H1 (cell line): ENCODE data around the gene APBA2. TPM values are rescaled to one million over a fixed set of nuclear protein-coding genes. Genes with fewer than 3 reads are reported as not detected.

ENCODE experiments used
- CTCF ChIA-PET: fragments of 300-600 bp; sonication (Branson Sonifier 250); formaldehyde crosslinking; loops from one replicate; lab custom pipeline; 2021; ENCODE audit not compliant: partially characterized antibody; lab: Charles Lee
- POLR2A ChIA-PET: fragments of 300-600 bp; sonication (Branson Sonifier 250); formaldehyde crosslinking; loops from one replicate; lab custom pipeline; 2021; ENCODE audit warnings: inconsistent platforms; ENCODE audit not compliant: partially characterized antibody; lab: Charles Lee
- DNase-seq, 2 experiments: peaks; one replicate each; pipeline versions ENCODE4 v3.0.0 to v3.0.0-alpha.2; 2010 to 2022; ENCODE audit warnings: low spot score in 2 of 2, low read depth in 1 of 2, mixed read lengths in 1 of 2
- FAIRE-seq: peaks from 2 replicates; lab custom pipeline; 2011; peaks lifted over from hg19 to GRCh38; lab: Jason Lieb, UNC
- H2AFZ ChIP-seq: 2 replicates; pipeline ENCODE4 v1.8.1; 2012; ENCODE audit warnings: low read length, inconsistent platforms
- H2AK5ac ChIP-seq: 2 replicates; pipeline ENCODE4 v1.6.1; 2013; ENCODE audit warnings: low read depth, low read length
- H2BK120ac ChIP-seq: replicated peaks from 2 replicates; pipeline ENCODE3; 2013; ENCODE audit warnings: low read depth, low read length, inconsistent platforms
- H2BK12ac ChIP-seq: 2 replicates; pipeline ENCODE4 v1.6.1; 2013; ENCODE audit warnings: low read depth, low read length
- H2BK15ac ChIP-seq: 2 replicates; pipeline ENCODE4 v1.6.1; 2013; ENCODE audit warnings: low read length
- H2BK20ac ChIP-seq: 2 replicates; pipeline ENCODE4 v1.6.1; 2013; ENCODE audit warnings: low read length
- H2BK5ac ChIP-seq: 2 replicates; pipeline ENCODE4 v1.6.1; 2013; ENCODE audit warnings: low read depth, low read length
- H3K14ac ChIP-seq: 2 replicates; pipeline ENCODE4 v1.6.1; 2013; ENCODE audit warnings: inconsistent platforms; ENCODE audit not compliant: insufficient read length
- H3K18ac ChIP-seq: 2 replicates; pipeline ENCODE4 v1.6.1; 2013; ENCODE audit warnings: low read length; ENCODE audit errors: extremely low read depth
- H3K23ac ChIP-seq: 2 replicates; pipeline ENCODE4 v1.6.1; 2013; ENCODE audit warnings: inconsistent platforms; ENCODE audit not compliant: insufficient read length
- H3K23me2 ChIP-seq: 2 replicates; pipeline ENCODE4 v1.6.1; 2013; ENCODE audit warnings: low read depth, low read length
- H3K27ac ChIP-seq: 2 replicates; pipeline ENCODE4 v1.6.1; 2011; ENCODE audit warnings: low read depth, low read length, inconsistent platforms
- H3K27me3 ChIP-seq, 4 experiments: replicated peaks in 1 of 4; 1 replicate in 1 of 4; 2 replicates in 3 of 4; pipeline versions ENCODE4 v1.6.1 to v1.8.1; 2011 to 2013; ENCODE audit warnings: low read length in 3 of 4, mild to moderate bottlenecking in 3 of 4, inconsistent platforms in 2 of 4, mixed read lengths in 2 of 4, moderate library complexity in 1 of 4; ENCODE audit not compliant: control insufficient read depth in 3 of 4, insufficient read depth in 3 of 4; ENCODE audit errors: extremely low read depth in 1 of 4
- H3K36me3 ChIP-seq, 4 experiments: 2 replicates each; pipeline versions ENCODE4 v1.6.1 to v1.8.1; 2011 to 2013; ENCODE audit warnings: mild to moderate bottlenecking in 4 of 4, low read length in 3 of 4, moderate library complexity in 2 of 4, control low read depth in 1 of 4, inconsistent platforms in 1 of 4; ENCODE audit not compliant: insufficient read depth in 4 of 4, control insufficient read depth in 2 of 4
- H3K4ac ChIP-seq: replicated peaks from 2 replicates; pipeline ENCODE3; 2013; ENCODE audit warnings: low read length, low read depth, mixed read lengths, inconsistent platforms; ENCODE audit not compliant: insufficient read length
- H3K4me1 ChIP-seq, 4 experiments: replicated peaks in 1 of 4; 1 replicate in 1 of 4; 2 replicates in 3 of 4; pipeline versions ENCODE4 v1.6.1 to v1.8.1; 2011 to 2013; ENCODE audit warnings: low read length in 3 of 4, inconsistent platforms in 2 of 4, mixed read lengths in 1 of 4; ENCODE audit not compliant: insufficient read depth in 4 of 4, control insufficient read depth in 3 of 4
- H3K4me2 ChIP-seq, 2 experiments: 2 replicates each; pipeline versions ENCODE4 v1.6.1 to v1.8.1; 2011 to 2013; ENCODE audit warnings: low read depth in 2 of 2, low read length in 2 of 2, control low read depth in 1 of 2, inconsistent platforms in 1 of 2, mild to moderate bottlenecking in 1 of 2; ENCODE audit not compliant: insufficient read depth in 1 of 2
- H3K4me3 ChIP-seq, 4 experiments: fragments of 200-600, 300-600 bp in 1 of 4; sonication (generic), shearing (Covaris generic), sonication (Bioruptor Twin) in 1 of 4; 2 replicates each; pipeline versions ENCODE4 v1.5.1 to v1.8.1; 2011 to 2016; ENCODE audit warnings: low read length in 4 of 4, low read depth in 3 of 4, control low read depth in 2 of 4, inconsistent platforms in 2 of 4, mild to moderate bottlenecking in 2 of 4, mixed read lengths in 1 of 4, moderate library complexity in 1 of 4; ENCODE audit not compliant: insufficient read depth in 2 of 4; ENCODE audit errors: extremely low read depth in 1 of 4
- H3K56ac ChIP-seq: replicated peaks from 2 replicates; pipeline ENCODE3; 2013; ENCODE audit warnings: low read depth, mild to moderate bottlenecking, mixed read lengths, low read length, inconsistent platforms; ENCODE audit not compliant: insufficient read length
- H3K79me1 ChIP-seq: 2 replicates; pipeline ENCODE4 v1.6.1; 2013; ENCODE audit warnings: low read depth, low read length, control low read depth
- H3K79me2 ChIP-seq, 2 experiments: 2 replicates each; pipeline versions ENCODE4 v1.6.1 to v1.8.1; 2012 to 2013; ENCODE audit warnings: low read length in 2 of 2, mild to moderate bottlenecking in 2 of 2, inconsistent platforms in 1 of 2; ENCODE audit not compliant: insufficient read depth in 2 of 2, control insufficient read depth in 1 of 2
- H3K9ac ChIP-seq, 4 experiments: replicated peaks in 1 of 4; 1 replicate in 1 of 4; 2 replicates in 3 of 4; pipeline versions ENCODE4 v1.6.1 to v1.8.1; 2011 to 2013; ENCODE audit warnings: low read depth in 3 of 4, low read length in 3 of 4, control low read depth in 2 of 4, mild to moderate bottlenecking in 2 of 4, moderate library complexity in 2 of 4, inconsistent platforms in 1 of 4; ENCODE audit errors: extremely low read depth in 1 of 4
- H3K9me3 ChIP-seq, 2 experiments: 2 replicates each; pipeline versions ENCODE4 v1.6.1 to v1.8.1; 2012 to 2013; ENCODE audit warnings: mild to moderate bottlenecking in 2 of 2, moderate library complexity in 2 of 2, control low read depth in 1 of 2, inconsistent platforms in 1 of 2, low read depth in 1 of 2, low read length in 1 of 2, mixed read lengths in 1 of 2; ENCODE audit not compliant: insufficient read depth in 2 of 2
- H4K20me1 ChIP-seq, 2 experiments: replicated peaks in 1 of 2; 2 replicates each; pipeline versions ENCODE3 to v1.8.1; 2011 to 2013; ENCODE audit warnings: inconsistent platforms in 2 of 2, low read length in 2 of 2, mild to moderate bottlenecking in 1 of 2; ENCODE audit not compliant: insufficient read depth in 2 of 2, control insufficient read depth in 1 of 2
- H4K5ac ChIP-seq: 2 replicates; pipeline ENCODE4 v1.6.1; 2013; ENCODE audit warnings: low read length, low read depth, mixed read lengths, inconsistent platforms; ENCODE audit not compliant: insufficient read length
- H4K8ac ChIP-seq: 2 replicates; pipeline ENCODE4 v1.8.0; 2013; ENCODE audit warnings: mild to moderate bottlenecking, moderate library complexity, low read length, inconsistent platforms; ENCODE audit not compliant: insufficient read depth; ENCODE audit errors: extremely low read depth
- H4K91ac ChIP-seq: replicated peaks from 2 replicates; pipeline ENCODE3; 2013; ENCODE audit warnings: low read length, mixed read lengths, inconsistent platforms; ENCODE audit not compliant: insufficient read length
- BRCA1 ChIP-seq: IDR thresholded peaks from 2 replicates; pipeline ENCODE4 v1.6.1; 2012; ENCODE audit warnings: low read depth, low read length, improper control_type of control experiment
- CHD2 ChIP-seq: IDR thresholded peaks from 2 replicates; pipeline ENCODE4 v1.6.1; 2012; ENCODE audit warnings: low read length, improper control_type of control experiment
- CREB1 ChIP-seq: IDR thresholded peaks from 2 replicates; pipeline ENCODE4 v1.6.1; 2012; ENCODE audit warnings: inconsistent platforms
- EGR1 ChIP-seq: IDR thresholded peaks from 2 replicates; pipeline ENCODE4 v1.6.1; 2011; ENCODE audit warnings: low read depth, low read length, borderline replicate concordance
- GABPA ChIP-seq: IDR thresholded peaks from 2 replicates; pipeline ENCODE4 v1.6.1; 2011; ENCODE audit warnings: mild to moderate bottlenecking, low read length, moderate library complexity, borderline replicate concordance; ENCODE audit not compliant: insufficient read depth
- KDM4A ChIP-seq: IDR thresholded peaks from one replicate; pipeline ENCODE4 v1.7.1; 2012; ENCODE audit warnings: low read depth, mild to moderate bottlenecking, moderate library complexity, low read length, inconsistent platforms; ENCODE audit not compliant: severe bottlenecking
- MAFK ChIP-seq: IDR thresholded peaks from 2 replicates; pipeline ENCODE4 v1.6.1; 2012; ENCODE audit warnings: low read depth, mild to moderate bottlenecking, improper control_type of control experiment, low read length
- PHF8 ChIP-seq: fragments of 200-600 bp; sonication (generic); conservative IDR thresholded peaks from 2 replicates; pipeline ENCODE4 v1.7.1; 2012; ENCODE audit warnings: low read depth, mild to moderate bottlenecking, inconsistent platforms, low read length, moderate library complexity
- POLR2AphosphoS5 ChIP-seq: IDR thresholded peaks from 2 replicates; pipeline ENCODE4 v1.6.1; 2011; ENCODE audit warnings: low read depth, low read length
- POU5F1 ChIP-seq: IDR thresholded peaks from 2 replicates; pipeline ENCODE4 v1.6.1; 2011; ENCODE audit warnings: low read depth, mild to moderate bottlenecking, low read length, moderate library complexity
- RXRA ChIP-seq: IDR thresholded peaks from 2 replicates; pipeline ENCODE4 v1.6.1; 2011; ENCODE audit warnings: low read depth, mild to moderate bottlenecking, low read length, moderate library complexity; ENCODE audit not compliant: insufficient read depth
- SIRT6 ChIP-seq: IDR thresholded peaks from one replicate; pipeline ENCODE4 v1.7.1; 2012; ENCODE audit warnings: low read length, inconsistent platforms
- SP2 ChIP-seq: IDR thresholded peaks from 2 replicates; pipeline ENCODE4 v1.6.1; 2012; ENCODE audit warnings: mild to moderate bottlenecking, low read length, inconsistent platforms
- SP4 ChIP-seq: IDR thresholded peaks from 2 replicates; pipeline ENCODE4 v1.6.1; 2012; ENCODE audit warnings: low read length, inconsistent platforms
- SUZ12 ChIP-seq: fragments of 200-600 bp; sonication (generic); IDR thresholded peaks from 2 replicates; pipeline ENCODE4 v1.6.1; 2012; ENCODE audit warnings: mild to moderate bottlenecking, inconsistent platforms, low read length, moderate library complexity, mixed read lengths
- TAF1 ChIP-seq: IDR thresholded peaks from 2 replicates; pipeline ENCODE4 v1.6.1; 2011; ENCODE audit warnings: mild to moderate bottlenecking, low read depth, low read length
- TAF7 ChIP-seq: optimal IDR thresholded peaks from 2 replicates; pipeline ENCODE3; 2011; ENCODE audit warnings: low read depth, mild to moderate bottlenecking, inconsistent platforms, low read length, moderate library complexity, borderline replicate concordance
- WGBS, 2 experiments: shearing (Covaris generic) in 1 of 2; methylation state at CpG; one replicate each; pipeline versions ENCODE4 v1.1.6 to v1.1.7; 2013 to 2015; ENCODE audit warnings: low lambda C conversion rate in 2 of 2, mixed read lengths in 2 of 2, inconsistent platforms in 1 of 2, low coverage in 1 of 2, missing lambda C conversion rate in 1 of 2; ENCODE audit not compliant: insufficient replicate concordance in 2 of 2, insufficient coverage in 1 of 2, insufficient read length in 1 of 2; ENCODE audit errors: extremely low coverage in 1 of 2, missing lambda C conversion rate in 1 of 2; 5-methylcytosine and 5-hydroxymethylcytosine counted together
- polyA plus RNA-seq, 7 experiments: library from polyadenylated mRNA; depleted of rRNA in 3 of 7; stranded (reverse) in 5 of 7; unstranded in 2 of 7; fragments of >200 nt in 5 of 7; fragments of 200-250 nt in 2 of 7; gene quantifications; 1 replicate in 5 of 7; 2 replicates in 1 of 7; 4 replicates in 1 of 7; pipeline versions ENCODE4 v1.2.1 to v1.2.3, GENCODE V29; 2011 to 2013; ENCODE audit warnings: missing spikeins in 2 of 7, mixed read lengths in 2 of 7
- total RNA-seq: library from RNA; stranded (reverse); fragmentation: NEBNext Ultra II Directional; extraction: Animal tissue kit (Norgen Biotek cat#: 25700); gene quantifications from 2 replicates; pipeline ENCODE4 v1.2.1, GENCODE V29; 2021

The APBA2 gene
- total and polyA plus RNA-seq, 2 of the 8 experiments (the other 6 are each of a cell fraction or from before 2014, with no cell fraction given): 15.5 to 19.0 TPM

GRCh38 chr15:28942046-28942445, 56.3 kb downstream of the APBA2 start:
- Histone ChIP-seq H2BK15ac (no peak overlapping the region), H3K14ac (no peak overlapping the region), H4K91ac (no peak overlapping the region), H4K5ac (no peak overlapping the region), H3K4me3 (no peak overlapping the region), H3K27ac (no peak overlapping the region), H3K23me2 (no peaks in the 10 kb centered on the region; the same call in 1 of the 2 replicates), H2BK120ac (no peak overlapping the region), H3K9me3 (no peaks in the 10 kb centered on the region), H3K36me3 (no peaks in the 10 kb centered on the region), H3K18ac (no peak overlapping the region), H3K79me1 (no peaks in the 10 kb centered on the region), H2BK5ac (no peak overlapping the region), H4K8ac (no peak overlapping the region; the same call in 1 of the 2 replicates), H3K79me2 (no peaks in the 10 kb centered on the region), H2BK12ac (no peak overlapping the region), H2AK5ac (no peak overlapping the region), H3K9ac (no peak overlapping the region), H3K27me3 (no peaks in the 10 kb centered on the region; a peak in 2 of 7 replicates), H3K4me2 (no peak overlapping the region), H2BK20ac (no peak overlapping the region), H4K20me1 (peaks cover 0 to 2% of the 10 kb centered on the region in 2 experiments), H3K23ac (no peak overlapping the region), H3K4me1 (no peaks in the 10 kb centered on the region; a peak in 1 of 7 replicates), H3K56ac (no peak overlapping the region), H2AFZ (no peak overlapping the region), H3K4ac (no peak overlapping the region)
- CTCF ChIA-PET: interaction anchor here (1.0 kb wide), 2 partner anchors 17 to 147 kb away, joined by 3 to 5 read pairs; no protein-coding TSS in a partner anchor
- POLR2A ChIA-PET: no interaction called here
- no peak for DNase-seq
- no peak for FAIRE-seq
- 93% methylated on average over 10 of the region's 10 CpGs; no CpG with 5 or more reads in 1 of the 2 experiments for WGBS, 2 experiments
- TF ChIP-seq POLR2AphosphoS5 (no peak), MAFK (no peak), SP4 (no peak), SIRT6 (no peak), GABPA (no peak), KDM4A (no peak), SUZ12 (no peak), BRCA1 (no peak), RXRA (no peak), CHD2 (no peak), TAF1 (no peak), TAF7 (no peak), SP2 (no peak), CREB1 (no peak), PHF8 (no peak), POU5F1 (no peak), EGR1 (no peak)
